GM12878 (cell line): ENCODE results near the gene PAPOLA. TPM values are rescaled to one million over a fixed set of nuclear protein-coding genes. Genes with fewer than 3 reads are reported as not detected.

ENCODE experiments used
- ATAC-seq: fragments of 200-7000 bp; cut with Tn5 transposase; 3 replicates; pipeline ENCODE4 v1.9.1; 2020; ENCODE audit warnings: mild to moderate bottlenecking, moderate library complexity
- BruUV-seq: library from RNA; stranded (reverse); fragments of 400-500 nt; replicated peaks from 2 replicates; lab custom pipeline; 2021; lab: Mats Ljungman, UMichigan
- CTCF ChIA-PET: fragments of 300-600 bp; sonication (Branson Sonifier 250); formaldehyde crosslinking; extraction: SDS; loops from one replicate; lab custom pipeline; 2021; ENCODE audit warnings: inconsistent platforms; lab: Yijun Ruan, JAX
- POLR2A ChIA-PET: fragments of 350-600 bp; formaldehyde crosslinking; extraction: SDS; loops from one replicate; lab custom pipeline; 2021; ENCODE audit warnings: inconsistent platforms; lab: Charles Lee
- RAD21 ChIA-PET: fragments of 300-600 bp; sonication (Branson Sonifier 250); formaldehyde crosslinking; loops from one replicate; lab custom pipeline; 2023; ENCODE audit warnings: antibody characterized with exemption; ENCODE audit not compliant: unreplicated experiment; lab: Charles Lee
- SMC1A ChIA-PET: fragments of 300-600 bp; sonication (Branson Sonifier 250); formaldehyde crosslinking; loops from one replicate; lab custom pipeline; 2023; ENCODE audit not compliant: unreplicated experiment, uncharacterized antibody; lab: Charles Lee
- DNase-seq: peaks from one replicate; pipeline ENCODE4 v3.0.0-alpha.2; 2011; ENCODE audit warnings: low read depth, low spot score
- FAIRE-seq: peaks from 3 replicates; lab custom pipeline; 2011; peaks lifted over from hg19 to GRCh38; lab: Jason Lieb, UNC
- H2AFZ ChIP-seq: 2 replicates; pipeline ENCODE4 v1.6.0; 2011; ENCODE audit warnings: low read depth, low read length, control low read depth; ENCODE audit not compliant: control insufficient read depth
- H3K27ac ChIP-seq: 2 replicates; pipeline ENCODE4 v1.5.1; 2011; ENCODE audit warnings: control low read depth; ENCODE audit not compliant: control insufficient read depth, insufficient read depth
- H3K27me3 ChIP-seq, 2 experiments: replicated peaks in 1 of 2; 2 replicates each; pipeline versions ENCODE4 v1.6.0 to v1.6.1; 2011; ENCODE audit warnings: low read length in 1 of 2; ENCODE audit not compliant: control insufficient read depth in 2 of 2, insufficient read depth in 2 of 2
- H3K36me3 ChIP-seq, 2 experiments: 2 replicates each; pipeline ENCODE4 v1.5.1; 2011; ENCODE audit warnings: low read length in 1 of 2; ENCODE audit not compliant: control insufficient read depth in 2 of 2, insufficient read depth in 2 of 2
- H3K4me1 ChIP-seq: 2 replicates; pipeline ENCODE4 v1.6.1; 2011; ENCODE audit warnings: mild to moderate bottlenecking, low read length, moderate library complexity, mixed read lengths; ENCODE audit not compliant: control insufficient read depth, insufficient read depth
- H3K4me2 ChIP-seq: 2 replicates; pipeline ENCODE4 v1.6.0; 2011; ENCODE audit warnings: control low read depth; ENCODE audit not compliant: control insufficient read depth, insufficient read depth
- H3K4me3 ChIP-seq: fragments of 200-600 bp; sonication (generic); 2 replicates; pipeline ENCODE4 v1.5.1; 2016
- H3K79me2 ChIP-seq: 2 replicates; pipeline ENCODE4 v1.6.0; 2011; ENCODE audit warnings: low read length; ENCODE audit not compliant: control insufficient read depth, insufficient read depth
- H3K9ac ChIP-seq: 2 replicates; pipeline ENCODE4 v1.8.0; 2011; ENCODE audit warnings: low read length, control low read depth, mixed read lengths; ENCODE audit not compliant: control insufficient read depth, insufficient read depth
- H3K9me3 ChIP-seq: replicated peaks from 3 replicates; pipeline ENCODE4 v1.5.1; 2011; ENCODE audit warnings: mild to moderate bottlenecking, low read length; ENCODE audit not compliant: control insufficient read depth, insufficient read depth
- H4K20me1 ChIP-seq: 2 replicates; pipeline ENCODE4 v1.6.0; 2011; ENCODE audit not compliant: control insufficient read depth, insufficient read depth
- ASH2L ChIP-seq: fragments of 300-600, 200-600 bp; sonication (generic); IDR thresholded peaks from 2 replicates; pipeline ENCODE4 v1.6.1; 2017; ENCODE audit warnings: low read depth, mild to moderate bottlenecking, borderline replicate concordance
- IKZF1 ChIP-seq: fragments of 450-650 bp; conservative IDR thresholded peaks from 2 replicates; pipeline ENCODE4 v1.6.1; 2017; ENCODE audit warnings: antibody characterized with exemption, mild to moderate bottlenecking
- JUND ChIP-seq: IDR thresholded peaks from 2 replicates; pipeline ENCODE4 v1.6.1; 2012; ENCODE audit warnings: low read depth, mild to moderate bottlenecking, low read length, improper control_type of control experiment, moderate library complexity
- MEF2A ChIP-seq: IDR thresholded peaks from 2 replicates; pipeline ENCODE4 v1.6.1; 2011; ENCODE audit warnings: low read depth, mild to moderate bottlenecking, low read length, moderate library complexity; ENCODE audit not compliant: insufficient read depth
- MXI1 ChIP-seq: fragments of 150-350 bp; IDR thresholded peaks from 2 replicates; pipeline ENCODE4 v1.6.1; 2011; ENCODE audit warnings: low read depth, mild to moderate bottlenecking, inconsistent platforms, low read length, improper control_type of control experiment
- NFXL1 ChIP-seq: fragments of 450-650 bp; IDR thresholded peaks from 2 replicates; pipeline ENCODE4 v1.6.1; 2017; ENCODE audit warnings: antibody characterized with exemption, mild to moderate bottlenecking, borderline replicate concordance
- SREBF1 ChIP-seq: IDR thresholded peaks from 2 replicates; pipeline ENCODE4 v1.6.1; 2012; ENCODE audit warnings: mild to moderate bottlenecking, low read length
- STAT1 ChIP-seq: fragments of 450-650 bp; conservative IDR thresholded peaks from 2 replicates; pipeline ENCODE4 v1.6.1; 2014; ENCODE audit warnings: antibody characterized with exemption, mild to moderate bottlenecking
- WRNIP1 ChIP-seq: IDR thresholded peaks from 2 replicates; pipeline ENCODE4 v1.6.1; 2011; ENCODE audit warnings: low read depth, low read length, improper control_type of control experiment, borderline replicate concordance
- ZNF217 ChIP-seq: fragments of 450-650 bp; IDR thresholded peaks from 2 replicates; pipeline ENCODE4 v1.6.1; 2017; ENCODE audit warnings: antibody characterized with exemption, mild to moderate bottlenecking
- WGBS: methylation state at CpG from one replicate; pipeline ENCODE4 v1.1.6; 2016; ENCODE audit warnings: low lambda C conversion rate; ENCODE audit not compliant: insufficient replicate concordance, insufficient coverage; ENCODE audit errors: missing lambda C conversion rate; 5-methylcytosine and 5-hydroxymethylcytosine counted together
- in situ Hi-C: fragments of 300-500 bp; cut with MboI; formaldehyde crosslinking; loops from 9 replicates; pipeline ENCODE4 v1.14.3; 2018; ENCODE audit warnings: mixed read lengths
- intact Hi-C: fragments of 100-400 bp; cut with micrococcal nuclease; formaldehyde crosslinking; loops from one replicate; pipeline ENCODE4 v1.14.2; 2022; ENCODE audit not compliant: unreplicated experiment
- polyA plus RNA-seq, 11 experiments: library from polyadenylated mRNA; depleted of rRNA in 4 of 11; unstranded in 6 of 11; stranded (reverse) in 5 of 11; fragments of >200 nt; fragmentation: Nextera tagmentation in 4 of 11; fragmentation: Illumina TruSeq in 1 of 11; extraction: Ambion mirVana in 4 of 11; extraction: Trizol in 1 of 11; gene quantifications; 1 replicate in 1 of 11; 2 replicates in 10 of 11; pipeline versions ENCODE4 v1.2.1 to v1.2.3, GENCODE V29; 2011 to 2016; ENCODE audit warnings: inconsistent platforms in 2 of 11, missing spikeins in 2 of 11, low read depth in 1 of 11
- total RNA-seq, 4 experiments: library from RNA; depleted of rRNA in 3 of 4; stranded (reverse); fragments of >200 nt in 3 of 4; fragmentation: Illumina TruSeq in 1 of 4; extraction: Trizol in 1 of 4; gene quantifications; 2 replicates each; pipeline versions ENCODE4 v1.2.1 to v1.2.3, GENCODE V29; 2013 to 2021
- TF ChIP-seq, protein P1 (sequence below): IDR thresholded peaks from 2 replicates; pipeline ENCODE4 v1.6.1; 2012; ENCODE audit warnings: low read length, inconsistent platforms

Gene PAPOLA
- total and polyA plus RNA-seq, 10 of the 15 experiments (the other 5 are each of a cell fraction or from before 2014, with no cell fraction given), result 46.0 to 185 (median 114) TPM

DNA sequence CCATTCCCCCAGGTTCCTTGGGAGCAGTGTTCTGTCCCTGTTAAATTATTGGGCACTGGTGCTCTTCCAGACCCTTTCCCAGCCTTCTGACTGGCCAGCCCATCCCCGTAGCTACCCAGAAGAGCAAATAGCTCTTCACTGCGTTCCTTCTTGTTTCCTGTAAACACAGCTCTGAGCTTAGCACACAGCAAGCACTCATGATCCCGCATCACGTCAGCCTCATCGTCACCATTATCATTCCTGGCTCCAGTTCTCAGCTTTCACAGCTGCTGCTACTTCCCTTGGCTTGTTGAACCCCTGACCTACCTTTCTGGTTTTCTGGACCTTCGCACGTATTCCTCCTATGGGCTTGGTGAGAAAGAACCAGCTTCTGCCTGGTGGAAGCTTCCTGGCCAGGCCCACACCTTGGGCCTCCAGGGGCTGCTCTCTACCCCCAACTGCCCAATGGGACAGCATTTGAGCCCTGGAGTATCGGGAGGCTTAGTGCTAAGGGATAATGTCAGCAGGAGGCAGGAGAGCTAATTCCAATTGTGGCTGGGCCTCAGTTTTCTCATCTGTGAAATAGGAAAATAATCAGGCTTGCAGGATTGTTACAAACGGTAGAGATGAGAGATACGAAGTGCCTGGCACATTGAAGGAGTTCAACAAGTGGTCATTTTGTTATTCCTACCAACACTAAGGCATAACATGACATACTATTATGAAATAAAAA lies 22.6 kb upstream of the PAPOLA start:
- FAIRE-seq (no peak), DNase-seq (no peak), ATAC-seq (no peak)
- Histone ChIP-seq H3K4me3 (no peak overlapping the region), H3K27me3 (no peaks in the 10 kb centered on the region), H4K20me1 (no peaks in the 10 kb centered on the region), H3K9me3 (no peaks in the 10 kb centered on the region), H3K4me2 (no peak overlapping the region), H2AFZ (no peak overlapping the region), H3K27ac (no peak overlapping the region), H3K79me2 (no peaks in the 10 kb centered on the region), H3K36me3 (no peaks in the 10 kb centered on the region), H3K4me1 (no peaks in the 10 kb centered on the region), H3K9ac (no peak overlapping the region)
- ChIA-PET CTCF (no interaction called here), POLR2A (no interaction called here), RAD21 (interaction anchor here (0.7 kb wide), 1 partner anchor 85 kb away, joined by 3 read pairs; no protein-coding TSS in a partner anchor), SMC1A (interaction anchor here (1.0 kb wide), 1 partner anchor 46 kb away, joined by 3 read pairs; no protein-coding TSS in a partner anchor)
- in situ Hi-C loops, result no loop called here
- no peak for TF ChIP-seq NFXL1
- no peak for TF ChIP-seq STAT1
- no peak for TF ChIP-seq MXI1
- no peak for TF ChIP-seq MEF2A
- TF ChIP-seq, protein P1, sequence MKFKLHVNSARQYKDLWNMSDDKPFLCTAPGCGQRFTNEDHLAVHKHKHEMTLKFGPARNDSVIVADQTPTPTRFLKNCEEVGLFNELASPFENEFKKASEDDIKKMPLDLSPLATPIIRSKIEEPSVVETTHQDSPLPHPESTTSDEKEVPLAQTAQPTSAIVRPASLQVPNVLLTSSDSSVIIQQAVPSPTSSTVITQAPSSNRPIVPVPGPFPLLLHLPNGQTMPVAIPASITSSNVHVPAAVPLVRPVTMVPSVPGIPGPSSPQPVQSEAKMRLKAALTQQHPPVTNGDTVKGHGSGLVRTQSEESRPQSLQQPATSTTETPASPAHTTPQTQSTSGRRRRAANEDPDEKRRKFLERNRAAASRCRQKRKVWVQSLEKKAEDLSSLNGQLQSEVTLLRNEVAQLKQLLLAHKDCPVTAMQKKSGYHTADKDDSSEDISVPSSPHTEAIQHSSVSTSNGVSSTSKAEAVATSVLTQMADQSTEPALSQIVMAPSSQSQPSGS, result no peak
- TF ChIP-seq ZNF217, result no peak
- no peak for TF ChIP-seq WRNIP1
- TF ChIP-seq IKZF1, result no peak
- no peak for TF ChIP-seq SREBF1
- TF ChIP-seq JUND, result no peak
- no peak for TF ChIP-seq ASH2L
- intact Hi-C loops, result no loop called here
- BruUV-seq, result no TSS peak
- WGBS, result 84% methylated on average over 10 of the region's 10 CpGs
